ENCODE measurements around the gene NPAS3.

Gene NPAS3

GRCh38 chr14:33309106-33309505, 370.4 kb downstream of the NPAS3 start:
- in situ Hi-C loops (cut with MboI; ENCODE audit: low sequenced_read_pairs) = no loop called here

GRCh38 chr14:33315217-33315616, 376.5 kb downstream of the NPAS3 start:
- in situ Hi-C loops (cut with MboI; ENCODE audit: low sequenced_read_pairs) = no loop called here

DNA sequence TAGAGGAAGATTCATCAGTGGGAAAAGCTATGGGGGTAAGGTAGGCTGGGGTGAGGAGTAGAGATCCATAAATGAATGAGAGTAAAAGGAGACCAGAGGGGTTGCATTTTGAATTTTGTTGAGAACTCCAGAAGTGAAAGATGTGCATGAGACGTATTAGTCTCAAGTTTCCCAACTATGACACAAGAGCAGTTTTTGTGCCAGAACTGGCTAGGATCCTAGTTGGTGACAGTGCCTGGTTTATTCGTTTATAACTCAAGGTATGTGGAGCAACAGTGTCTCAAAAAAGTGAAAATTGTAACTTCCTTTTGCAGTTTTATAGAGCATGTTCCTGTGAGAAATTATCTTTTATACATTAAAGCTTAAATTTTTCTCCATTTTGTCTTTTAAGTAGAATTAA, 377.0 kb downstream of the NPAS3 start:
- in situ Hi-C loops (cut with MboI; ENCODE audit: low sequenced_read_pairs) = no loop called here

- in situ Hi-C loops (cut with MboI; ENCODE audit: low sequenced_read_pairs) = no loop called here
Observed at GRCh38 chr14:33317675-33318074, 379.0 kb downstream of the NPAS3 start.

DNA sequence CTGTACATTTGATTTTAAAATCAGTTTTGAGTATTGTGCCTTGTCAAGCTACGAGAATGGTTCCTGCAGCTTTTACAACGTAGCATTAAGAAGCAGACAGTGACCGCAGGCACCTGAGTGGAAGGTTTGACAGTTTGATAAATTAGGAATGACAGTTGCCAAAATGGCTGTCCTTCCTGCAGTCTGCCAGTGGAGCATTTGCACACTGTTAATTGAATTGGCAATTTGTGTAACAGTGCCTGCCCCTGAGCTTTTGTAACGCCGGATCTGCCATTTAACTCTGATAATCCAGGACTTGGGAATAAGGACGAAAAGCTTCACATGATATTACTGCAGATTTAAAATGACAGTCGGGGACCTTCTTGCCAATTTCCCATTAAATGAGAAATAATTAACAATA, 385.3 kb downstream of the NPAS3 start:
- in situ Hi-C loops (cut with MboI; ENCODE audit: low sequenced_read_pairs) = no loop called here

GRCh38 chr14:33331176-33331949, 392.7 kb downstream of the NPAS3 start:
- in situ Hi-C loops (cut with MboI; ENCODE audit: low sequenced_read_pairs) = no loop called here

DNA sequence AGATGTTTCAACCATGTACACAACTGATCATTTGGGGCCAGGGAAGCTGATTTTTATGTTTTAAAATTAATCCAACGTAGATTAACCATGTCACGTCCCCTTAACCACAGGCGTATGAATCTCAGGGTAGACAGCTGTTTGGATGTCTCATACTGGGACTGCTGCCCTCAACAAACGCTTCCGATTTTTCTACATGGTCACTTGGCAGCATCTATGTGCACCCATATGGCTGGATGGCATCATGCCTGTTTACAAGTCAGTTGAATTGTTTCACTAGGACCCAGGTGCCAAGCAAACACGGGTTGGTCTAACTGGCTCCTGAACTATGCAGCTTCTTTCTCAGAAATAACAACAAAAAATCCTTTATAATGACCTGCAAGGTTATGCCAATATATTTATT, 393.8 kb downstream of the NPAS3 start:
- in situ Hi-C loops (cut with MboI; ENCODE audit: low sequenced_read_pairs) = no loop called here

DNA sequence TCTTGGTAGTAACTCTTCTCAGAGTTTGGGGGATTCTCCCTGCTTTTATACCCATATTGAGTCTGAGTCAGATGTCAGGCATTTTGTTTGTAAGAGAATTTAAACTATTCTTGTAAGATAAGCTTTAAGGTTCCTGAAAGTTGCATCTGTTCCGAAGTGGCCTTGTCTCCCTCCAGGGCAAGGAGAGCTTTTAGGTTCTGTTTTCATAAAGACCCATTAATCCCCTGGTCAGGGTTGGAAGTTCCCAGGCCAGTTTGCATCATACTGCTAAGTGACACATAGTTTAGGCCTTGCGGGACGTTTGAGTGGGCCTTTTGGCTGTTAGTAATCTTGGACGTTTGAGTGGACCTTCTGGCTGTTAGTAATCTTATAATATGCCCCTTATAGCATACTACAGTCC, 396.7 kb downstream of the NPAS3 start:
- in situ Hi-C loops (cut with MboI; ENCODE audit: low sequenced_read_pairs) = no loop called here

GRCh38 chr14:33342299-33342974, 403.8 kb downstream of the NPAS3 start:
- in situ Hi-C loops (cut with MboI; ENCODE audit: low sequenced_read_pairs) = no loop called here

- in situ Hi-C loops (cut with MboI; ENCODE audit: low sequenced_read_pairs) = no loop called here
Observed at GRCh38 chr14:33343016-33343415, 404.3 kb downstream of the NPAS3 start.

DNA sequence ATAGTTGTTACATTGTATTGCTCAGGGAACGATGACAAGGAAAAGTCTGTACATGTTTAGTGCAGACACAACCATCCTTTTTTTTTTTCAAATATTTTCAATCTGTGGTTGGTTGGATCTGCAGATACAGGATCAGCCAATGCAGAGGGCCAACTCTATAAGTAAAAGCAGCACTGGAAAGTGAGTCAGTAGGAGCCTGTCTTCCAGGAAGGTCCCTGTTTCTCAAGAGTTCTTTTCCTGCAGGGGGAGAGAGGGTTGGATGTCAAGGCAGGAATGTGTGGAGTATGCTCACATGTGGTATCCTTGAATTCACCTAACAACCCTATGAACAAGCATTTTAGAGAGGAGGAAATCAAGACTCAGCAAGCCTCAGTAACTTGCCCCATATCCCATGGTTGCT, 409.1 kb downstream of the NPAS3 start:
- in situ Hi-C loops (cut with MboI; ENCODE audit: low sequenced_read_pairs) = no loop called here

GRCh38 chr14:33348510-33348909, 409.8 kb downstream of the NPAS3 start:
- in situ Hi-C loops (cut with MboI; ENCODE audit: low sequenced_read_pairs) = no loop called here

GRCh38 chr14:33349871-33350270, 411.2 kb downstream of the NPAS3 start:
- in situ Hi-C loops (cut with MboI; ENCODE audit: low sequenced_read_pairs) = no loop called here

GRCh38 chr14:33350366-33350990, 411.8 kb downstream of the NPAS3 start:
- in situ Hi-C loops (cut with MboI; ENCODE audit: low sequenced_read_pairs) = no loop called here

DNA sequence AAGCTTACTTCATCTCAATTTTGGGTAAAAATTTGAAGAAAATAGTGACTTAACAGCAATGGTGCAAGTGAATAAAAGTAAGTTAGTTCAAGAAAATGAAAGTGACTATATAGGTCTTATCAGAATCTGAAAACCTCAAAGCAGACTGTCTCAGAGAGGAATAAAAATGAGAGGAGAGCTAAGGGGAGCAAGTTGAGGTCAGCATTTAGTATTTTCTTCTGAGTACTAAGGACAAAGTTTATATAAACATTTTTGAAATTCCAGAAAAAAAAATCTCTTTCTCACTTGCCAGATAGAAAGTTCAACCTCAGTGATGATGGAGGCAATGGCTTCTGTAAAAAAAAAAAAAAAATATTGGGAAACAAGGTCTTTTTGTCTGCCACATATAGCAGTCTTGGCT, 414.1 kb downstream of the NPAS3 start:
- in situ Hi-C loops (cut with MboI; ENCODE audit: low sequenced_read_pairs) = no loop called here

DNA sequence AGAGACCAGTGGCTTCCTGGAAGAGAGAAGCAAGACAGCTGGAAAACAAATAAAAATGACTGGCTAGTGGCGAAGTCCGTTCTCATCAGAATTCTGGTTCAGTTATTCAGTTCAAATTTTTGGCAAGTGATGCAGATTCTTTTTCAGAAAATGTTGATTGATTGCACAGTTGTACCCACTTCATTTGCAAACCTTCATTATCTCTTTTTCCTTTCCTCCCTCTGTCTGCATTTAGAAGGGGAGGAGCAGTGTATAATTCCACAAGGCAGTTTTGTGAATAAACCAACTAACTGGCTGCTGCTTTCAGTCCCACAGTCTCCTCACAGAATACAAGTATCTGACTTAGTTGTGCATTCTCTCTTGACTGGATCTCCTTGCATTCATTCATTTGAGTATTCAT, 417.5 kb downstream of the NPAS3 start:
- in situ Hi-C loops (cut with MboI; ENCODE audit: low sequenced_read_pairs) = no loop called here

GRCh38 chr14:33357225-33358010, 418.7 kb downstream of the NPAS3 start:
- in situ Hi-C loops (cut with MboI; ENCODE audit: low sequenced_read_pairs) = no loop called here

GRCh38 chr14:33359288-33359881, 420.7 kb downstream of the NPAS3 start:
- in situ Hi-C loops (cut with MboI; ENCODE audit: low sequenced_read_pairs) = no loop called here

DNA sequence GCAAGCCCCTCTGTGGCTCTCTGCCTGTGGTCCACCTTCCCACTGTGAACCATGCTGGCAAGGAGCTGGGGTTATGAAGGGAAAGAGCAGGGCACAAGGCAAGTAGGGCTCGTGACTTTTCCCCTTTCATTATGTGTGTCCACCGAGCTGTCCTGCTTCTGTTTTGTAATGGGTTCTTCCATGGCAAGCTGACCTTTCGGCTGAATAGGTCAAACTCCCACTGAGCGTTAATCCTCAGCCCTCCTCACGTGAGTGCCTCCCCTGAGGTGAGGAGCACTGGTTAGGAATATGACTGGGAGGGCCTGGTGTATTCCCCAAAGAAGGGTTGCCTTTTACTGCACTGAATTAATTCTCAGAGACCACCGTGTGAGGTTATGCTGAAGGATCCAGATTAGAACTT, 424.3 kb downstream of the NPAS3 start:
- in situ Hi-C loops (cut with MboI; ENCODE audit: low sequenced_read_pairs) = no loop called here

DNA sequence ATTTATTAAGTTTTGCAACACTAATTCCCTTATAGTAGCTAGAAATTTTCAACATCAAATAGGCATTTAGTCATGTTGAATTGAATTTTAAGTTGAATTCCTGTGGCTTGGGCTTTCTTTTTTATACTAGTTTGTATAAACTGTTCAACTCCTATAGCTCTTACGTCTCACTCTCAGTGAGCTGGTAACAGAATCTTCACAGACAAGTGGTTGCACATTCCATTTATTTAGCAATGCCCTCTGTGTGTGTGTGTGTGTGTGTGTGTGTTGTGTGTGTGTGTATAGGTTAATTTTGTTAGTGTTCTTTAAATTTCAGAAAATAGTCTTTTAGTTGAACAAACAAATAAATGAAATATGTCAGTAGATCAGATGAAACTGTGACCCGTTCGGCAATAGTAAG, 425.0 kb downstream of the NPAS3 start:
- in situ Hi-C loops (cut with MboI; ENCODE audit: low sequenced_read_pairs) = no loop called here

DNA sequence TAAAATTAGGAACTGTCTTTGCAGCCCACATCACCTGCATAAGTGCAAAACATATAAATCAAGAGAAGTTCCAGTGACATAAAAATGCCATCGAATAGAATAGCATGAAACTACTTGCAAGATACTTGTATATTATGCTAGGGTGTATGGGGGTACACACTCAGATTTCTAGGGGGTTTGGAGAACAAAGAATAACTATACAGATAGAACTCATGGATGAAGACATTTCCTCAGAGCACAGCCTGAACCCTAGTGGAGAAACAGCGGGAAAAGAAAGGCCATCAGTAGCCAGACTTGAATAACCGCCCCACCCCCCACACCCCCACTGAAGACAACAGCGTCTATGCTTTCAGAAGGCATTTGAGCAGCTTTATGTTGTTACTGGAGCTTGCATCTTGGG, 425.8 kb downstream of the NPAS3 start:
- in situ Hi-C loops (cut with MboI; ENCODE audit: low sequenced_read_pairs) = no loop called here
